ENCODE results near the gene TTYH3. TPM values are rescaled to one million over a fixed set of nuclear protein-coding genes. Genes with fewer than 3 reads are reported as not detected.

TTYH3 gene
- total and polyA plus RNA-seq, 2 donors (not counting 1 experiment from before 2014, with no cell fraction given): 17.4 to 19.7 TPM

DNA sequence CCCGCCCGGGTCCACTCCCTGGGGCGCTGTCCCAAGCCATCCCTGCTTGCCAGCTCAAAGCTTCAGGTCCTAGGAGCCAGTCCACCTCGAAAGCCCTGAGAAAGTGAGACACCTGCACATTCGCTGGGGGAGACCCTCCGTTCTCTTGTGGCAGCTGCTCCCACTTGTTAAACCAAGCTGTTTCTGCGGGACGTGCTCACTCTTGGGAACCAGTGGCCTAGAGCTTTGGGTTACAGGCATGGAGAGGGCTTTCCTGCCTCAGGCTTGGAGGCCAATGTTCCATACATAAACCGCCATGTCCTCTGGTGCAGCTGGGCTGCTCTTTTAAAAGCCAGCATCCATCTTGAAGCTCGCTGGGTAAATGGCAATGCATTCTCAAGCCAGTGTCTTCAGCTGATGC is 19.9 kb upstream of the TTYH3 start:
- no peak for TF ChIP-seq EZH2 (IDR thresholded peaks at IDR 0.05; ENCODE audit: low read length, missing control alignments)
- TF ChIP-seq, protein P1, sequence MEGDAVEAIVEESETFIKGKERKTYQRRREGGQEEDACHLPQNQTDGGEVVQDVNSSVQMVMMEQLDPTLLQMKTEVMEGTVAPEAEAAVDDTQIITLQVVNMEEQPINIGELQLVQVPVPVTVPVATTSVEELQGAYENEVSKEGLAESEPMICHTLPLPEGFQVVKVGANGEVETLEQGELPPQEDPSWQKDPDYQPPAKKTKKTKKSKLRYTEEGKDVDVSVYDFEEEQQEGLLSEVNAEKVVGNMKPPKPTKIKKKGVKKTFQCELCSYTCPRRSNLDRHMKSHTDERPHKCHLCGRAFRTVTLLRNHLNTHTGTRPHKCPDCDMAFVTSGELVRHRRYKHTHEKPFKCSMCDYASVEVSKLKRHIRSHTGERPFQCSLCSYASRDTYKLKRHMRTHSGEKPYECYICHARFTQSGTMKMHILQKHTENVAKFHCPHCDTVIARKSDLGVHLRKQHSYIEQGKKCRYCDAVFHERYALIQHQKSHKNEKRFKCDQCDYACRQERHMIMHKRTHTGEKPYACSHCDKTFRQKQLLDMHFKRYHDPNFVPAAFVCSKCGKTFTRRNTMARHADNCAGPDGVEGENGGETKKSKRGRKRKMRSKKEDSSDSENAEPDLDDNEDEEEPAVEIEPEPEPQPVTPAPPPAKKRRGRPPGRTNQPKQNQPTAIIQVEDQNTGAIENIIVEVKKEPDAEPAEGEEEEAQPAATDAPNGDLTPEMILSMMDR (conservative IDR thresholded peaks at IDR 0.05 in 1 of 2, IDR thresholded peaks at IDR 0.05 in 1 of 2; ENCODE audit: low read depth in 1 of 2, low read length in 2 of 2): no peak
- H3K36me3 ChIP-seq (ENCODE audit: control insufficient read depth, insufficient read depth, low read length): no peaks in the 10 kb centered on the region

DNA sequence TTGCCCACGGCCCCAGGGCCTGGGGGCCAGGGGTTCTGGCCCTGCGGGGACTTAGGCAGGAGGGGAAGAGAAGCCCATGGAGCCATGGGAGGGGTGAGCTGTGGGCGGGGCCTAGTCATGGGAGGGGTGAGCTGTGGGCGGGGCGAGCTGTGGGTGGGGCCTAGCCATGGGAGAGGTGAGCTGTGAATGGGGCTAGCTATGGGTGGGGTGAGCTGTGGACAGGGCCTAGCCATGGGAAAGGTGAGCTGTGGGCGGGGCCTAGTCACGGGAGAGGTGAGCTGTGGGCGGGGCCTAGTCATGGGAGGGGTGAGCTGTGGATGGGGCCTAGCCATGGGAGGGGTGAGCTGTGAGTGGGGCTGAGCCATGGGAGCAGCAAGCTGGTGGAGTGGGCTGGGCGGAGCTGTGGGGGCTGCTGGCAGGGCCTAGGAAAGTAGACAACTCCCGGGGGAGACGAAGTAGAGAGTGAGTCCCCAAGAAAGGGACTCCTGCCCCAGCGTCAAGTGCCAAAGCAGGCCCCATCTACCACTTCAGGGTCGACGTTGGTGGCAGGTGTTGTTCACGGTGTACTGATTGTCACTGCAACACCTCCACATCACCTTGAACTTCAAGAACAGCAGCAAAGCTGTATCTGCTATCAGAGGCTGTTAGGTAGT is 19.2 kb upstream of the TTYH3 start:
- Histone ChIP-seq H4K20me1 (ENCODE audit: control insufficient read depth, extremely low read depth, insufficient read depth, low read length) (no peaks in the 10 kb centered on the region), H3K36me3 (ENCODE audit: control insufficient read depth, insufficient read depth, low read length) (no peaks in the 10 kb centered on the region), H3K79me2 (ENCODE audit: control insufficient read depth, insufficient read depth, low read length) (no peaks in the 10 kb centered on the region), H3K4me1 (ENCODE audit: control insufficient read depth, extremely low read depth, insufficient read depth, low read length) (peaks cover 9% of the 10 kb centered on the region), H3K27me3 (ENCODE audit: control insufficient read depth, insufficient read depth, low read length) (no peaks in the 10 kb centered on the region), H3K9ac (ENCODE audit: insufficient read depth, low read length) (no peak overlapping the region), H3K4me3 (replicated peaks in 1 of 4; ENCODE audit: control extremely low read depth in 1 of 4, insufficient read depth in 1 of 4, low read depth in 3 of 4, low read length in 4 of 4) (no peak overlapping the region), H2AFZ (ENCODE audit: low read length) (no peak overlapping the region), H3K27ac (ENCODE audit: insufficient read depth, low read length) (no peak overlapping the region), H3K9me3 (ENCODE audit: control insufficient read depth, insufficient read depth, low read depth, low read length) (no peaks in the 10 kb centered on the region), H3K4me2 (ENCODE audit: extremely low read depth, insufficient read depth, low read length) (no peak overlapping the region)
- TF ChIP-seq EZH2 (IDR thresholded peaks at IDR 0.05; ENCODE audit: low read length, missing control alignments): no peak
- TF ChIP-seq, protein P1 (conservative IDR thresholded peaks at IDR 0.05 in 1 of 2, IDR thresholded peaks at IDR 0.05 in 1 of 2; ENCODE audit: low read depth in 1 of 2, low read length in 2 of 2): no peak
- no peak for DNase-seq (ENCODE audit: low read depth in 2 of 2)

More for the DNA sequence above, 19.9 kb upstream of the TTYH3 start:
- Histone ChIP-seq H3K4me1 (ENCODE audit: control insufficient read depth, extremely low read depth, insufficient read depth, low read length) (peaks cover 5% of the 10 kb centered on the region), H2AFZ (ENCODE audit: low read length) (no peak overlapping the region), H3K79me2 (ENCODE audit: control insufficient read depth, insufficient read depth, low read length) (no peaks in the 10 kb centered on the region), H3K9ac (ENCODE audit: insufficient read depth, low read length) (no peak overlapping the region), H3K4me3 (replicated peaks in 1 of 4; ENCODE audit: control extremely low read depth in 1 of 4, insufficient read depth in 1 of 4, low read depth in 3 of 4, low read length in 4 of 4) (no peak overlapping the region), H3K4me2 (ENCODE audit: extremely low read depth, insufficient read depth, low read length) (no peak overlapping the region), H3K27ac (ENCODE audit: insufficient read depth, low read length) (no peak overlapping the region), H3K27me3 (ENCODE audit: control insufficient read depth, insufficient read depth, low read length) (no peaks in the 10 kb centered on the region), H3K9me3 (ENCODE audit: control insufficient read depth, insufficient read depth, low read depth, low read length) (no peaks in the 10 kb centered on the region), H4K20me1 (ENCODE audit: control insufficient read depth, extremely low read depth, insufficient read depth, low read length) (no peaks in the 10 kb centered on the region)
- no peak for DNase-seq (ENCODE audit: low read depth in 2 of 2)

- H3K4me1 ChIP-seq (ENCODE audit: control insufficient read depth, extremely low read depth, insufficient read depth, low read length): peaks cover 12% of the 10 kb centered on the region
- H2AFZ ChIP-seq (ENCODE audit: low read length): no peak overlapping the region
- H3K9ac ChIP-seq (ENCODE audit: insufficient read depth, low read length): no peak overlapping the region
- H3K27me3 ChIP-seq (ENCODE audit: control insufficient read depth, insufficient read depth, low read length): no peaks in the 10 kb centered on the region
- H3K27ac ChIP-seq (ENCODE audit: insufficient read depth, low read length): no peak overlapping the region
- TF ChIP-seq EZH2 (IDR thresholded peaks at IDR 0.05; ENCODE audit: low read length, missing control alignments): no peak
- TF ChIP-seq, protein P1 (conservative IDR thresholded peaks at IDR 0.05 in 1 of 2, IDR thresholded peaks at IDR 0.05 in 1 of 2; ENCODE audit: low read depth in 1 of 2, low read length in 2 of 2): no peak
- DNase-seq (ENCODE audit: low read depth in 2 of 2): no peak
- H3K36me3 ChIP-seq (ENCODE audit: control insufficient read depth, insufficient read depth, low read length): no peaks in the 10 kb centered on the region
- H3K4me3 ChIP-seq (replicated peaks in 1 of 4; ENCODE audit: control extremely low read depth in 1 of 4, insufficient read depth in 1 of 4, low read depth in 3 of 4, low read length in 4 of 4): no peak overlapping the region
- H3K9me3 ChIP-seq (ENCODE audit: control insufficient read depth, insufficient read depth, low read depth, low read length): no peaks in the 10 kb centered on the region
- H4K20me1 ChIP-seq (ENCODE audit: control insufficient read depth, extremely low read depth, insufficient read depth, low read length): no peaks in the 10 kb centered on the region
- H3K4me2 ChIP-seq (ENCODE audit: extremely low read depth, insufficient read depth, low read length): peak overlapping the region; percentile 75
- no peaks in the 10 kb centered on the region for H3K79me2 ChIP-seq (ENCODE audit: control insufficient read depth, insufficient read depth, low read length)
These were observed 18.5 kb upstream of the TTYH3 start for GRCh38 chr7:2613098-2613930.

All from fibroblast of lung (primary cell).